Neural progenitor cell (in vitro differentiated cells): ENCODE data around the gene S100A7A. TPM values are rescaled to one million over a fixed set of nuclear protein-coding genes. Genes with fewer than 3 reads are reported as not detected.

Experiments used
- DNase-seq: peaks from one replicate; pipeline ENCODE4 v3.0.0-alpha.2; 2016; ENCODE audit warnings: low spot score
- H2AFZ ChIP-seq: fragments of 200-600 bp; sonication (generic); replicated peaks from 2 replicates; pipeline ENCODE4 v1.6.1; 2016; ENCODE audit warnings: antibody characterized with exemption
- H3F3A ChIP-seq: fragments of 200-600 bp; sonication (generic); 2 replicates; pipeline ENCODE4 v1.6.1; 2016; ENCODE audit warnings: antibody characterized with exemption, low read depth
- H3K27ac ChIP-seq: fragments of 200-600 bp; sonication (generic); 2 replicates; pipeline ENCODE4 v1.5.1; 2016; ENCODE audit warnings: mild to moderate bottlenecking
- H3K27me3 ChIP-seq: fragments of 200-600 bp; sonication (generic); 2 replicates; pipeline ENCODE4 v1.6.1; 2016; ENCODE audit warnings: mild to moderate bottlenecking, moderate library complexity
- H3K36me3 ChIP-seq: fragments of 200-600 bp; sonication (generic); 2 replicates; pipeline ENCODE4 v1.5.1; 2016
- H3K4me1 ChIP-seq: fragments of 200-600 bp; sonication (generic); 2 replicates; pipeline ENCODE4 v1.6.1; 2016; ENCODE audit warnings: mixed run types
- H3K4me2 ChIP-seq: fragments of 200-600 bp; sonication (generic); 2 replicates; pipeline ENCODE4 v1.6.1; 2016
- H3K4me3 ChIP-seq: fragments of 200-600 bp; sonication (generic); 2 replicates; pipeline ENCODE4 v1.5.1; 2016
- H3K79me2 ChIP-seq: fragments of 200-600 bp; sonication (generic); 2 replicates; pipeline ENCODE4 v1.6.1; 2016; ENCODE audit warnings: low read depth
- H3K9ac ChIP-seq: fragments of 200-600 bp; sonication (generic); 2 replicates; pipeline ENCODE4 v1.6.1; 2016
- H3K9me3 ChIP-seq: fragments of 200-600 bp; sonication (generic); 2 replicates; pipeline ENCODE4 v1.5.1; 2016; ENCODE audit warnings: low read depth
- H4K20me1 ChIP-seq: fragments of 200-600 bp; sonication (generic); 2 replicates; pipeline ENCODE4 v1.6.1; 2016; ENCODE audit warnings: low read depth
- H3K27ac Mint-ChIP-seq: 3 replicates; pipeline ENCODE4 v1.8.0; 2021; ENCODE audit warnings: mixed read lengths
- H3K27me3 Mint-ChIP-seq: 2 replicates; pipeline ENCODE4 v1.8.0; 2022; ENCODE audit warnings: low read depth, mild to moderate bottlenecking, inconsistent platforms, moderate library complexity, mixed read lengths; ENCODE audit not compliant: insufficient read depth
- H3K36me3 Mint-ChIP-seq: 3 replicates; pipeline ENCODE4 v1.8.0; 2021; ENCODE audit warnings: mixed read lengths
- H3K4me1 Mint-ChIP-seq: 3 replicates; pipeline ENCODE4 v1.8.0; 2021; ENCODE audit warnings: mixed read lengths
- H3K4me3 Mint-ChIP-seq: 3 replicates; pipeline ENCODE4 v1.8.0; 2021; ENCODE audit warnings: mild to moderate bottlenecking, moderate library complexity, mixed read lengths
- H3K9me3 Mint-ChIP-seq: 3 replicates; pipeline ENCODE4 v1.8.0; 2020; ENCODE audit warnings: mixed read lengths
- EZH2 ChIP-seq: fragments of 200-600 bp; sonication (generic); IDR thresholded peaks from 2 replicates; pipeline ENCODE4 v1.6.1; 2017; ENCODE audit warnings: antibody characterized with exemption, mild to moderate bottlenecking, moderate library complexity
- EZH2phosphoT487 ChIP-seq: fragments of 200-600 bp; sonication (generic); IDR thresholded peaks from 2 replicates; pipeline ENCODE4 v1.6.1; 2017; ENCODE audit warnings: antibody characterized with exemption
- total RNA-seq: library from RNA; depleted of rRNA; stranded (reverse); fragments of >200 nt; gene quantifications from 2 replicates; pipeline ENCODE4 v1.2.3, GENCODE V29; 2015; ENCODE audit warnings: low replicate concordance
- TF ChIP-seq, protein P1 (sequence below): fragments of 200-600 bp; sonication (generic); IDR thresholded peaks from 2 replicates; pipeline ENCODE4 v1.5.1; 2017; ENCODE audit warnings: antibody characterized with exemption, mild to moderate bottlenecking

S100A7A gene
- total RNA-seq, 1 donor from 2014 or later: not detected

DNA sequence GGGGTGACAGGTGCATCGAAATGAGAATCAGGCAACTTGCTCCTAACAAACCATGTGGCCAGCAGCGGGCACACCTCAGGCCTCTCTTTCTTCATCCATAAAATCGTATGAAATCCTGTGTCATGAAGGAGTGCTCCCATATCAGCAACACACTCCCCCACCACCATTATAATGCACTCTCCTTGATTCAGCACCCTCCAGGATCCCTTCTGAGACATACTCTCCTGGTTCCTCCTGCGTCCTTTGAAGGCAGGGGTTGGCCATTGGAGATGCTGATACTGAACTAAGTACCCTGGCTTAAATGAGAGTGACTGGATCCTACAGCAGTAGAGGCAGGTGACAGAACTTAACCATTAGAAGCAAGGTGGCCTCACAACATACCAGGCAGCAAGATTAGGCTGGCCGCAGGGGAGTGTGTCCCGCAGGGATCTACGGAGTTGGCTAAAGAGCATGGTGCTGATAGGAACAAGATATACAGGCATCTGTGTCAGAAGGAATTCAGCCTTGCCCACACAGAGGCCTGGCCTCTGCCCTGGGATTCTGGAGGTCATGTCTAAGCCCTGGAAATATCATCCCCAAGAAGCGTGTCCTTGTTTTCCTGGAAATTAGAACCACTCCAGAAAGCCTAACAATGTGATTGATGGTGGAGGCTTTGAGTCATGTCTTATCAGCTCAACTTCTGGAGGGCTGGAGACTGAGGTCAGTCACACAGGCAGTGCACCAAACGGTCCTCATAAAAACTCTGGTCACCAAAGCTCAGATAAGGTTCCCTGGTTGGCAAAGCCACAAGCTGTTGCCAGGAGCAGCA is 16.8 kb downstream of the S100A7A start:
- no peaks in the 10 kb centered on the region for H4K20me1 ChIP-seq
- Mint-ChIP-seq H3K36me3 (no peaks in the 10 kb centered on the region), H3K27ac (no peak overlapping the region), H3K9me3 (no peaks in the 10 kb centered on the region), H3K4me1 (no peaks in the 10 kb centered on the region), H3K27me3 (peaks cover 5% of the 10 kb centered on the region), H3K4me3 (no peak overlapping the region)
- H3K27ac ChIP-seq: no peak overlapping the region
- no peak overlapping the region for H3K4me3 ChIP-seq
- no peak overlapping the region for H3K4me2 ChIP-seq
- no peaks in the 10 kb centered on the region for H3K4me1 ChIP-seq
- H2AFZ ChIP-seq: no peak overlapping the region
- H3K27me3 ChIP-seq: no peaks in the 10 kb centered on the region
- no peaks in the 10 kb centered on the region for H3K9me3 ChIP-seq
- no peaks in the 10 kb centered on the region for H3K79me2 ChIP-seq
- no peak for TF ChIP-seq EZH2
- TF ChIP-seq EZH2phosphoT487: no peak
- TF ChIP-seq, protein P1, sequence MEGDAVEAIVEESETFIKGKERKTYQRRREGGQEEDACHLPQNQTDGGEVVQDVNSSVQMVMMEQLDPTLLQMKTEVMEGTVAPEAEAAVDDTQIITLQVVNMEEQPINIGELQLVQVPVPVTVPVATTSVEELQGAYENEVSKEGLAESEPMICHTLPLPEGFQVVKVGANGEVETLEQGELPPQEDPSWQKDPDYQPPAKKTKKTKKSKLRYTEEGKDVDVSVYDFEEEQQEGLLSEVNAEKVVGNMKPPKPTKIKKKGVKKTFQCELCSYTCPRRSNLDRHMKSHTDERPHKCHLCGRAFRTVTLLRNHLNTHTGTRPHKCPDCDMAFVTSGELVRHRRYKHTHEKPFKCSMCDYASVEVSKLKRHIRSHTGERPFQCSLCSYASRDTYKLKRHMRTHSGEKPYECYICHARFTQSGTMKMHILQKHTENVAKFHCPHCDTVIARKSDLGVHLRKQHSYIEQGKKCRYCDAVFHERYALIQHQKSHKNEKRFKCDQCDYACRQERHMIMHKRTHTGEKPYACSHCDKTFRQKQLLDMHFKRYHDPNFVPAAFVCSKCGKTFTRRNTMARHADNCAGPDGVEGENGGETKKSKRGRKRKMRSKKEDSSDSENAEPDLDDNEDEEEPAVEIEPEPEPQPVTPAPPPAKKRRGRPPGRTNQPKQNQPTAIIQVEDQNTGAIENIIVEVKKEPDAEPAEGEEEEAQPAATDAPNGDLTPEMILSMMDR: no peak
- DNase-seq: no peak
- H3K9ac ChIP-seq: no peak overlapping the region
- no peaks in the 10 kb centered on the region for H3F3A ChIP-seq
- no peaks in the 10 kb centered on the region for H3K36me3 ChIP-seq

GRCh38 chr1:153434746-153435455 is 18.6 kb downstream of the S100A7A start:
- H3K4me2 ChIP-seq: no peak overlapping the region
- H3K9ac ChIP-seq: no peak overlapping the region
- H3K27ac ChIP-seq: no peak overlapping the region
- TF ChIP-seq EZH2 (no peak), EZH2phosphoT487 (no peak)
- TF ChIP-seq, protein P1: no peak
- H3K27ac Mint-ChIP-seq: no peak overlapping the region
- no peak overlapping the region for H3K4me3 ChIP-seq
- no peaks in the 10 kb centered on the region for H3K79me2 ChIP-seq
- H2AFZ ChIP-seq: no peak overlapping the region
- no peaks in the 10 kb centered on the region for H3K4me1 ChIP-seq
- H3K36me3 Mint-ChIP-seq: no peaks in the 10 kb centered on the region
- no peaks in the 10 kb centered on the region for H4K20me1 ChIP-seq
- H3K27me3 Mint-ChIP-seq: peaks cover 5% of the 10 kb centered on the region
- H3K4me3 Mint-ChIP-seq: no peak overlapping the region
- DNase-seq: no peak
- no peaks in the 10 kb centered on the region for H3K36me3 ChIP-seq
- H3K4me1 Mint-ChIP-seq: no peaks in the 10 kb centered on the region
- no peaks in the 10 kb centered on the region for H3K9me3 ChIP-seq
- no peaks in the 10 kb centered on the region for H3K9me3 Mint-ChIP-seq
- H3K27me3 ChIP-seq: no peaks in the 10 kb centered on the region
- H3F3A ChIP-seq: no peaks in the 10 kb centered on the region

DNA sequence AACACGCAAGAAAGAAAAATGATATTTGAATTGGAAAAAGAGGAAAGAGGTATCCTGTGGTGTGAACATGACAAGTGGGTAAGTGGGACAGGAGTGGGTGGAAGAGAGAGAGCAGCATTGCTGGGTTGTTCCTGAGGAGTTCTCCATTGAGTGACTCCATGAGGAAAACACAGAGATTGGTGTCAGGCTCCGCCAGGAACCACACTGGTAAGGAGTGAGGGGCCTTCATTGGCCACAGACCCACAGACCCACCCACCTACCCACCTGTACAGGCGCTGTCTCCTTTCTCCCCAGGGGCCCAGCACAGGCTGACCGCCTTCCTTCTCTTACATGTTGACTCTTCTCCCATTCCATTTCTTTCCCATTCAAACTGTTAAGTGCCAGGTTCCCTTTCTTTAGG is 20.9 kb downstream of the S100A7A start:
- no peaks in the 10 kb centered on the region for H4K20me1 ChIP-seq
- H3K27me3 ChIP-seq: no peaks in the 10 kb centered on the region
- no peak overlapping the region for H3K9ac ChIP-seq
- no peak overlapping the region for H2AFZ ChIP-seq
- H3F3A ChIP-seq: no peaks in the 10 kb centered on the region
- Mint-ChIP-seq H3K4me1 (no peaks in the 10 kb centered on the region), H3K27ac (no peak overlapping the region), H3K36me3 (no peaks in the 10 kb centered on the region), H3K4me3 (no peak overlapping the region), H3K9me3 (no peaks in the 10 kb centered on the region), H3K27me3 (peaks cover 6% of the 10 kb centered on the region)
- H3K9me3 ChIP-seq: no peaks in the 10 kb centered on the region
- no peaks in the 10 kb centered on the region for H3K36me3 ChIP-seq
- DNase-seq: no peak
- no peak overlapping the region for H3K27ac ChIP-seq
- no peaks in the 10 kb centered on the region for H3K4me1 ChIP-seq
- TF ChIP-seq, protein P1: no peak
- TF ChIP-seq EZH2 (no peak), EZH2phosphoT487 (no peak)
- no peak overlapping the region for H3K4me2 ChIP-seq
- no peaks in the 10 kb centered on the region for H3K79me2 ChIP-seq
- no peak overlapping the region for H3K4me3 ChIP-seq
